CD4-positive, alpha-beta T cell treated with Interleukin-6 for 4 hours (primary cell): ENCODE measurements around the gene LARGE2.
"Not testable (repeated sequence)": the region's sequence is repeated elsewhere in the genome, so short reads cannot be mapped to it uniquely, and the experiment has no call there.

Experiments used
- DNase-seq: peaks from one replicate; pipeline ENCODE4 v3.0.0-alpha.2; 2020; ENCODE audit warnings: mixed read lengths

Gene LARGE2

GRCh38 chr11:45896422-45896984 lies 26.0 kb upstream of the LARGE2 start:
- DNase-seq: no peak

GRCh38 chr11:45897556-45897955 lies 24.9 kb upstream of the LARGE2 start:
- no peak for DNase-seq

GRCh38 chr11:45899086-45899447 lies 23.4 kb upstream of the LARGE2 start:
- no peak for DNase-seq

GRCh38 chr11:45899448-45900174 lies 22.8 kb upstream of the LARGE2 start:
- DNase-seq: peak; percentile 61

- not testable (repeated sequence) for DNase-seq
These were observed 22.2 kb upstream of the LARGE2 start for GRCh38 chr11:45900175-45900800.

GRCh38 chr11:45900916-45901617 lies 21.4 kb upstream of the LARGE2 start:
- DNase-seq: no peak

DNA sequence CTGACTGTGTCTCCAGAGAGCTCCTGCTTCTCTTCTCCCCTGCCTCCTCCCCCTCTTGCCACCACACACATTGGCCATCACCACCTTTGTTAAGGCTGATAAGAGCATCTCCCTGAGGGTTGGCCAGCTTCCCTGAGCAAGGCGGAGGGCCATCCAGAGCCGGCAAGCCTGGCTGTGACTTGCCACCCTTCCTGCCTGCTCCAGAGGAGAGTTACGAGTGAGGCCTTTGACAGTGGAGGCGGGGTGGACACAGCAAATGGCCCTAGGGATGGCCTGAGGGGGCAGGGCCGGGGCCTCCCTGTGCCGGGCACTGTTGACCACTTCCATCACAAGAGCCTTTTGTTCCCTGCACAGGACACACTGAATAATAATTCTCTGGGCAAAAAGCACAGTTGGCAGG lies 20.8 kb upstream of the LARGE2 start:
- DNase-seq: no peak

DNA sequence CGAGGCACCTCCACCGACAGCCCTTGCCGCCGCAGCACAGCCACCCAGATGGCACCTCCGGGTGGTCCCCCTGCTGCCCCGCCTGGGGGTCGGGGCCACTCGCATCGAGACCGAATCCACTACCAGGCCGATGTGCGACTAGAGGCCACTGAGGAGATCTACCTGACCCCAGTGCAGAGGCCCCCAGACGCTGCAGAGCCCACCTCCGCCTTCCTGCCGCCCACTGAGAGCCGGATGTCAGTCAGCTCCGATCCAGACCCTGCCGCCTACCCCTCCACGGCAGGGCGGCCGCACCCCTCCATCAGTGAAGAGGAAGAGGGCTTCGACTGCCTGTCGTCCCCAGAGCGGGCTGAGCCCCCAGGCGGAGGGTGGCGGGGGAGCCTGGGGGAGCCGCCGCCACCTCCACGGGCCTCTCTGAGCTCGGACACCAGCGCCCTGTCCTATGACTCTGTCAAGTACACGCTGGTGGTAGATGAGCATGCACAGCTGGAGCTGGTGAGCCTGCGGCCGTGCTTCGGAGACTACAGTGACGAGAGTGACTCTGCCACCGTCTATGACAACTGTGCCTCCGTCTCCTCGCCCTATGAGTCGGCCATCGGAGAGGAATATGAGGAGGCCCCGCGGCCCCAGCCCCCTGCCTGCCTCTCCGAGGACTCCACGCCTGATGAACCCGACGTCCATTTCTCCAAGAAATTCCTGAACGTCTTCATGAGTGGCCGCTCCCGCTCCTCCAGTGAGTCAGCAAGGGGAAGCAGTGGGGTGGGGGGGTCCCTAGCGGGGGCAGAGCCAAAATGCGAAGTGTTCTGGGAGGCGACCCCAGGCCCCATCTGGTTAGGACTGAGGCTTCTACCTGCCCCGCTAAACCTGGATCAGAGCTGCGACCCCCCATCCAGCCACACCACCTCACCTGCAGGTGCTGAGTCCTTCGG lies 19.7 kb upstream of the LARGE2 start:
- no peak for DNase-seq

- DNase-seq: peak; percentile 0
These were observed 18.0 kb upstream of the LARGE2 start for GRCh38 chr11:45904309-45904915.

DNA sequence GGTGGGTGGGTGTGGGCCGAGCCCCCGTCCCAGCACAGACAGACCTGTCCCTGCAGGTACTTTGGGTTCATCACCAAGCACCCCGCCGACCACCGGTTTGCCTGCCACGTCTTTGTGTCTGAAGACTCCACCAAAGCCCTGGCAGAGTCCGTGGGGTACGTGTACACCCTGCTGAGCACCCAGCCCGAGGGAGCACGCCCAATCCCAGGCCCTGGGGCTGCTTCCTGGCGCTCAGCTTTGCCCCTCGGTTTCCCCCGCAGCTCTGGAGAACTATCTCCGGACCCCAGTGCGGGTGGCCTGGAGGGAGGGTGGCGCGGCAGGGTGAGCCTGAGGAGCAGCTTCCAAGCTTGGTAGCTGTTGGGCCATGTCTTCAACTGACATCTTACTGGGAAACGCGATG lies 17.4 kb upstream of the LARGE2 start:
- peak; percentile 0 for DNase-seq

- not testable (repeated sequence) for DNase-seq
These were observed 16.9 kb upstream of the LARGE2 start for GRCh38 chr11:45905576-45905975.

- DNase-seq: no peak
These were observed 16.3 kb upstream of the LARGE2 start for GRCh38 chr11:45906096-45906682.

DNA sequence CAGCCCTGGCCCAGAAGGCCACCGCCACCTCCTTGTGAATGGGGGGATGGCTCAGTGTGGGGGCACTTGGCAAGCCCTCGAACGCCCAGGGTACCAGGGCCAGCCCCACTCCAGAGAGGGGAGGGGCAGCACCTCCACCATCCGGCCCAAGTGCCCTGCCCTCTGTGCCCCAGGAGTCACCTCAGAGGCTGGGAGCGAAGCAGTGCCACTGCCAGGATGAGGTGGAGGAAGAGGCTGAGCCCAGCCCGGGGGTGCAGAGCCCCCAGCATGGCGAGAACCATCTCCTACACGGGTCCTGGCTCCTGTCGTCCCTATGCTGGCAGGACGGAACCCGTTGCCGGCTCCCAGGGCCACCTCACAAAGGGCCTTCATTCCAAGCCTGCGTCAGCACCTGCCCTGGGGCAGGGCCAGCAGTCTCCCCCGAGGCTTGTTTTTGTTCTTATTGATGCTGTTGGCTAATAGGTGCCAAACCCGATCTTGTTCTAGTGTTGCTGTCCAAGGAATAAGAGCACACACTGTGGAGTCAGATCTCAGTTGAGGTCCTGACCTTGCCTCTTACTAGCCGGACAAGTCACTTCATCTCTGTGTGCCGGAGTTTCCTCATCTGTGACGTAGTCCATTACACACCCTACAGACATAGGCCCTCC lies 15.4 kb upstream of the LARGE2 start, which contains the start of gene FREY1:
Gene FREY1 (minus strand): TSS at position 307 of the 647 bp plus-strand sequence. CDS start 26 bp downstream, at position 281.
- DNase-seq: peak; percentile 0

GRCh38 chr11:45907911-45908370 lies 14.5 kb upstream of the LARGE2 start:
- peak; percentile 2 for DNase-seq

GRCh38 chr11:45909594-45910475 lies 12.6 kb upstream of the LARGE2 start:
- DNase-seq: no peak

DNA sequence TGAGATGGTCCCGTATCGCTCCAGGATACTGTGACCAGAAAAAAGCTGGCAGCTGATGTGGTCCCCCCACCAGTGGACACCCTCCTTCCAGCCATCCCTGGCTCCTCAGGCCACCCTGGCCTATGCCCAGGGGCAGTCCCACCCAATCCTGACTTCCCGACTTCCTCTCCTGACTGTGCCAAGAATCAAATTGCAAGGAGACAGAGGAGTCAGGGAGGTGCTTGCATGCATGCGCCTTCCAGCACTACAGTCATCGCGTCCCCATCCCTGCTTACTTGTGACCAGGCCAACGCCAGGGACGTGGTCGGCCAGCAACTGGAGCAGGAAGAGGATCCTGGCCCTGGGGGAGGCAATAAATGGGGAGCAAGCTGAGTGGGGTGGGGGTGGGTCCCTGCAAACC lies 11.8 kb upstream of the LARGE2 start:
- DNase-seq: no peak

DNA sequence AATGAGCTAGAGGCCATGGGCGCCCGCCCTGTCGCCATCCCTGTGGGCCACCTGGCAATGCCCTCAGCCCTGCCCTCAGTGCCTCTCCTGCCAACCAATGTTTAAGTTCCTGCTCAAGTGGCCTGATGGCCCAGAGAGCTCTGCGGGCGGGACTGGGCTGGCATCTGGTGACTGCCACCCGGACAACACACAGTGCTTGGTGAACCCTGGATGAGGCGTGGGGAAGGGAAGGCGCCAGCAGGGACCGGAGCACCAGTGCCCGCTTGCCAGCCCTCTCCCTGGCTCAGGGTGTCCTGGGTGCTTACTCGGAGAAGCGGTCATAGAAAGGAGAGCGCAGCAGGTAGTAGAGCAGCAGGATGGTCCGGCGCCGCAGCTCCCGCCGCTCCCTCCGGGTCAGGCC lies 8.9 kb upstream of the LARGE2 start:
- DNase-seq: no peak

DNA sequence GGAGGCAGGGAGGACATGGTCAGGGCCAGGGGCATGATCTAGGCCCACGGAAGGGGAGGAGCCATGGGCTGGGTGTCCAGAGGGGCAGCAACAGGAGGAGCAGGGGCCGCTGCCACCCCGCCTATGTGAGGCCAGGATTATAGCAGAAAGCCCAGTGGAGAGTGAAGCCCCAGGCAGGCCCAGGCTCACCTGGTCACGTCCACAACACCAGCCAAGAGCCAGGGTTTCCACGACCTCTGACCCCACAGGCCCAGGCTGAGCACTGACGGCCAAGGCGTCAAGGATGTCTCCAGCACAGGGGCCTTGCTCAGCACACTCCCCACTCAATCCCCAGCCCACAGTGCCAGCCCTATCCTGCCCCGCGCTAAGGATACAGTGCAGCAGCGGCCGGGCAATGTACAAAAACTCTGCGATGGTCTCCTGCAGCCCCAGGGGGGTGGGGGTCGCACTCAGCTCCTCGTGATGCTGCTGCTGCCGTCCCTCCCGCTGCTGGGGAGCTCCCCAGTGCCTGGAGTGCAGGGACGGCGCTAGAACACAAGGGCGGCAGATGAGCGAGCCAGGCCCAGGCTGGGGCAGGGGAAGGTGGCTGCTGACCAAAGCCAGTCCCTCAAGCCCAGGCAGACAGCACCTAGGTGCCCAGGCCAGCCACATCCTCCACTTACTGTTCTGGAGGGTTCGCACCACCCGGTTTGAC lies 8.4 kb upstream of the LARGE2 start:
- DNase-seq: no peak

GRCh38 chr11:45915446-45915845 lies 7.0 kb upstream of the LARGE2 start:
- DNase-seq: no peak
